GM21576 (cell line): Measurements from ENCODE around the gene RAD51B.
"Not testable (repeated sequence)": the region's sequence is repeated elsewhere in the genome, so short reads cannot be mapped to it uniquely, and the experiment has no call there.

Experiments
- ATAC-seq: cut with Tn5 transposase; IDR thresholded peaks from one replicate; pipeline ENCODE4 v1.9.1; 2021; ENCODE audit warnings: mild to moderate bottlenecking, moderate library complexity; ENCODE audit not compliant: unreplicated experiment

Gene RAD51B

GRCh38 chr14:68652433-68652690 is 832.8 kb downstream of the RAD51B start:
- ATAC-seq, result no peak

GRCh38 chr14:68653108-68653507 is 833.5 kb downstream of the RAD51B start:
- ATAC-seq, result no peak

GRCh38 chr14:68653804-68654203 is 834.2 kb downstream of the RAD51B start:
- ATAC-seq, result no peak

- ATAC-seq, result no peak
Measured at GRCh38 chr14:68654471-68654941, 834.9 kb downstream of the RAD51B start.

- ATAC-seq, result no peak
Measured at GRCh38 chr14:68655021-68655831, 835.6 kb downstream of the RAD51B start.

- ATAC-seq, result no peak
Measured at GRCh38 chr14:68655911-68656316, 836.3 kb downstream of the RAD51B start.

- no peak for ATAC-seq
Measured at GRCh38 chr14:68656452-68656851, 836.9 kb downstream of the RAD51B start.

GRCh38 chr14:68657300-68658028 is 837.9 kb downstream of the RAD51B start:
- no peak for ATAC-seq

- ATAC-seq, result no peak
Measured at GRCh38 chr14:68658029-68658509, 838.5 kb downstream of the RAD51B start.

GRCh38 chr14:68658943-68659931 is 839.7 kb downstream of the RAD51B start:
- no peak for ATAC-seq

GRCh38 chr14:68660495-68660894 is 840.9 kb downstream of the RAD51B start:
- ATAC-seq, result no peak

- no peak for ATAC-seq
Measured at GRCh38 chr14:68661226-68662225, 841.9 kb downstream of the RAD51B start.

GRCh38 chr14:68662392-68662791 is 842.8 kb downstream of the RAD51B start:
- no peak for ATAC-seq

- not testable (repeated sequence) for ATAC-seq
Measured at GRCh38 chr14:68662826-68663225, 843.2 kb downstream of the RAD51B start.

GRCh38 chr14:68663385-68664076 is 844.0 kb downstream of the RAD51B start:
- peak; percentile 63 for ATAC-seq

GRCh38 chr14:68664225-68664681 is 844.7 kb downstream of the RAD51B start:
- ATAC-seq, result no peak

- no peak for ATAC-seq
Measured at GRCh38 chr14:68665131-68665530, 845.6 kb downstream of the RAD51B start.

- no peak for ATAC-seq
Measured at GRCh38 chr14:68665792-68666204, 846.2 kb downstream of the RAD51B start.

GRCh38 chr14:68666236-68666635 is 846.7 kb downstream of the RAD51B start:
- ATAC-seq, result no peak
